NCI-H345 treated with DMSO at 0.1 percent for 48 hours (cell line): ENCODE data around the gene TOR4A.
"Not testable (repeated sequence)": the region's sequence is repeated elsewhere in the genome, so short reads cannot be mapped to it uniquely, and the experiment has no call there.

Source experiments
- DNase-seq: peaks from one replicate; lab custom pipeline; 2025; ENCODE audit not compliant: unreplicated experiment; lab: John Stamatoyannopoulos, UW

The TOR4A gene

DNA sequence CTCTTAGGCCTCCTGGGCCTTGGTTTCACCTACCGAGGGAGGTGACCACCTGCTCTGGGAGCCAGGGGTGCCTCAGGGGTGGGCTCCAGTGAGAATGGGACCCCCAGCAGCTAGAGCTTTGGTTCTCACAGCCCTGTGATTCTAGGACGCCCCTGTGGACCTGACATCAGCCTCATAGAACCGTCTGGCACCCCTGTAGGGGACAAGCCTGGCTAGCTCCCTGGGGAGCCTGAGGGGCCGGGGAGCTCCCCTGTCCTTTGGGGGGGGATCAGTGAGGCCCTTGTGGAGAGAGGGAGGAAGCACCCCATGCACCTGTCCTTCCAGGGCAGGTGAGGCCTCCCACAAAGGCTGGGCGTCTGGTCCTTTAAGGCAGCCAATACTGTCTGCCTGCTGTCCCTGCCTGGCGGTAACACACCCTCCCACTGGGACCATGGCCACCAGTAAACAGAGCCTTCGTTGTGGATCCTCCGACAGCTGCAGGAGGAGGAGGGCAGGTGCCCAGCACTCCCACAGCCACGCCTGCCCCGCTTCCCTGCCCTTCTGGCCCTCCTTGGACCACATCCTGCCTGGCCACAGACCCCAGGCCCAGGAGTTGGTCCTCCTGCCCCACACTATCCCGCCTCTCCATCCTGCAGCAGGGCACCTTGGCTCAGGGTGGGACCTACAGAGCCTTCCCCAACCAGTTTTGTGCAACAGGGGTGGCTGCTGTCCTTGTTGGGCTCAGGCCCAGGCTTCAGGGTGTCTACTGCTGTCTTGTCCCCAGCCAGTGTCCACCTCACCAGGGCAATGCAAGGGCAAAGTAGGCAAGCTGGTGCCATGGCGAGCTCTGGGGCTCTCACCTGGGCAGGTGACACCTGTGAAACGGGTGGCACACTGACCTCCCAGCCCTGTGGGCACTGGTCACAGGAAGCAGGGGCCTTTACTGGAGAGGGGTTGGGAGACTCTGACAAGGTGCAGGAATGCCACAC is 39.5 kb upstream of the TOR4A start:
- peak; percentile 80 for DNase-seq

DNA sequence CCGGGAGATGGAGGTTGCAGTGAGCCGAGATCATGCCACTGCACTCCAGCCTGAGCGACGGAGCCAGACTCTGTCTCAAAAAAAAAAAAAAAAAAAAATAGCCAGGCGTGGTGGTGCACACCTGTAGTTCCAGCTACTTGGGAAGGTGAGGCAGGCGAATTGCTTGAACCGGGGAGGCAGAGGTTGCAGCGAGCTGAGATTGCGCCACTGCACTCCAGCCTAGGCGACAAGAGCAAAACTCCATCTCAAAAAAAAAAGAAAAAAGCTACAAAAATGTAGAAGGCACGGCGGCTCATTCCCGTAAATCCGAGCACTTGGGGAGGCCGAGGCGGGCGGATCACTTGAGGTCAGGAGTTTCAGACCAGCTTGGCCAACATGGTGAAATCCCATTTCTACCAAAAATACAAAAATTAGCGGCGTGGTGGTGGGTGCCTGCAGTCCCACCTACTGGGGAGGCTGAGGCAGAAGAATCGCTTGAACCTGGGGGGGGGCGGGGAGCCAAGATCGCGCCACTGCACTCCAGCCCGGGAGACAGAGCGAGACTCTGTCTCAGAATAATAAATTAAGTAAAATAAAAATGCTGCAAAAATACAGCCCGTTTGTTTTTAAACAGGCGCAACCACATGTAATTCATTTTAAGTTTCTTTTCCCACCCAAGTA is 37.9 kb upstream of the TOR4A start:
- DNase-seq, result not testable (repeated sequence)

DNA sequence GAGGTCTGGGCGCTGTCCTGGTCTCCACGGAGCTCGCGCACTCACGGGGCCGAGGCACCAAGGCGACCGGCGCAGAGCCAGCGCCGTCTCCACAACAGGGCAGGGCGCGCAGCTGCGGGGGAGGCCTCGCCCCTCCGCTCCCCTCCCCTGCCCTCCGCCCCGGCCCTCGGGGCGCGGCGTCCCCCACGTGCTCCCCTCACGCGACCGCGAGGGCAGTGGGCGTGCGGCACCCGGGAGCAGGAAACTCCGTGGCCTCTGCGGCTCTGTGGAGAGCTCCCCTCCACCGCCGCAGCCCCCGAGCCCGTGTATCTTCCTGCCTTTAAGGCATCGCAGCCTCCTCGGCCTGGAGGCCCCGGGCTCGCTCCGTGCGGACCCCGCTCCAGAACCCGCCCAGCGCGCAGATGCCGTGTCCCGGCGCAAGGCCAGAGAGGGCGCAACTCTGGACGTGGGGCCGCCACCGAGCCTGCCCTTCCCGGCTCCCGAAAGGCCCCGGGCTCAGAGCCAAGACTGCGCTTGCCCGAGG is 37.1 kb upstream of the TOR4A start:
- DNase-seq, result no peak

DNA sequence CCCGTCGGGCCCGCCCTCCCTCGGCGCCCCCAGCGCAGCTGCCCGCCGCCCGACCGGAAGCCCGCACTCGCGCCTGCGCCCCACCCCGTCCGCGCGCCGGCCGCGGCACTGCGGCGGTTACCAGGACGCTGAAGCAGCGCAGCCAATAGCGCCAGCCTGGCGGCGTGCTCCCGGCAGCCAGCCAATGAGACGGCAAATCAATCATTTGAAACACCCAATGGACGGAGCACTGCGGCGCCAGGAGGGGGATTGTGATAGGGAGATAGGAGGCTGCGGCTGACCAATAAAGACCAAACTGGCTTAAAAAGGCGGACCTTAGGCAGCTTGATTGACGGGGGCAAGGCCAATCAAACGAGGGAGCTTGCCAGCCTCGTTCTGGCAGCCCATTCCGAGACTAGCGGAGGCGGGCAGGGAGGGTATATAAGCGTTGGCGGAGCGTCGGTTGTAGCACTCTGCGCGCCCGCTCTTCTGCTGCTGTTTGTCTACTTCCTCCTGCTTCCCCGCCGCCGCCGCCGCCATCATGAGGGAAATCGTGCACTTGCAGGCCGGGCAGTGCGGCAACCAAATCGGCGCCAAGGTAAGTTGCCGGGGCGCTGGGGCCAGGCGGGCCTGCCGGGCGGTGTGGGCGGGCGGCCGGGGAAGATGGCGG is 36.6 kb upstream of the TOR4A start, which contains the start of gene TUBB4B:
TUBB4B (plus strand) TSS at position 447 of the 649 bp plus-strand sequence; CDS start at position 521, 74 bp downstream.
- peak; percentile 99 for DNase-seq

DNA sequence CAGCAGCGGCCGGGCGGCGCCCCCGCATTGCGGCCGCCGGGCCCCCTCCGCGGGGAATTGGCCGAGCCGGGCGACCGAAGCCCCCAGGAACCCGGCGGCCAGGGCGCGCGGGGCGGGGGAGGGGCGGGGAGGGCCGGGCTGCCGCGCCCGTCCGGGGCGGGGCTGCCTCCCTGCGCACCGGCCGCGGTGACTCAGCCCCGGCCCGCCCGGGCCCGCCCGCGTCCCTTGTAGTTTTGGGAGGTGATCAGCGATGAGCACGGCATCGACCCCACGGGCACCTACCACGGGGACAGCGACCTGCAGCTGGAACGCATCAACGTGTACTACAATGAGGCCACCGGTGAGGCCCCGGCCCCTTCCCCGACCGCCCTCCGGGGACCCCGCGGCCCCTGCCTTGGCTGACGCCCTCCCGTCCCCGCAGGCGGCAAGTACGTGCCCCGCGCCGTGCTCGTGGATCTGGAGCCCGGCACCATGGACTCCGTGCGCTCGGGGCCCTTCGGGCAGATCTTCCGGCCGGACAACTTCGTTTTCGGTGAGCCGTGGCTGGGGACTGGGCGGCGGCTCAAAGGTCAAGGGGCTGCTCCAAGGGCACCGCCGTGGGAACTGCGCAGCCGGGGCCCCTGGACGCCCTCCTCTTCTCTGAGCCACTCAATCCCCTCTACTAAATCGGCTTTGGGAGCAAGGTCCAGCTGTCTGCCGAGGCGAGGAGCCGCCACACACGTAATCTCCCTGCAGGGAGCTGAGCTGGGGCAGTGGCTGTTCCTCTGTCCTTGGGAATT is 35.8 kb upstream of the TOR4A start:
- DNase-seq, result no peak

DNA sequence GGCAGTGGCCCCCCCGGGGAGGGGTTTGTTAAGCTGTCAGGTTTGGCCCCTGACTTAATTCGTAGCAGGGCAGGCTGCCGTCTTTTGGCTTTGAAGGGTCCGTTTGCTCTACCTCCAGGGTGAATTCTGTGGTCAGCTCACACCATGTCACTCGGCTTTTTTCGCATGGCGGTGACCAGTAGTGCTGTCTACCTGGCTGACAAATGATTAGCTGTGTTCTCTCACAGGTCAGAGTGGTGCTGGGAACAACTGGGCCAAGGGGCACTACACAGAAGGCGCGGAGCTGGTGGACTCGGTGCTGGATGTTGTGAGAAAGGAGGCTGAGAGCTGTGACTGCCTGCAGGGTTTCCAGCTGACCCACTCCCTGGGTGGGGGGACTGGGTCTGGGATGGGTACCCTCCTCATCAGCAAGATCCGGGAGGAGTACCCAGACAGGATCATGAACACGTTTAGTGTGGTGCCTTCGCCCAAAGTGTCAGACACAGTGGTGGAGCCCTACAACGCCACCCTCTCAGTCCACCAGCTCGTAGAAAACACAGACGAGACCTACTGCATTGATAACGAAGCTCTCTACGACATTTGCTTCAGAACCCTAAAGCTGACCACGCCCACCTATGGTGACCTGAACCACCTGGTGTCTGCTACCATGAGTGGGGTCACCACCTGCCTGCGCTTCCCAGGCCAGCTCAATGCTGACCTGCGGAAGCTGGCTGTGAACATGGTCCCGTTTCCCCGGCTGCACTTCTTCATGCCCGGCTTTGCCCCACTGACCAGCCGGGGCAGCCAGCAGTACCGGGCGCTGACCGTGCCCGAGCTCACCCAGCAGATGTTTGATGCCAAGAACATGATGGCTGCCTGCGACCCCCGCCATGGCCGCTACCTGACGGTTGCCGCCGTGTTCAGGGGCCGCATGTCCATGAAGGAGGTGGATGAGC is 35.0 kb upstream of the TOR4A start:
- no peak for DNase-seq

DNA sequence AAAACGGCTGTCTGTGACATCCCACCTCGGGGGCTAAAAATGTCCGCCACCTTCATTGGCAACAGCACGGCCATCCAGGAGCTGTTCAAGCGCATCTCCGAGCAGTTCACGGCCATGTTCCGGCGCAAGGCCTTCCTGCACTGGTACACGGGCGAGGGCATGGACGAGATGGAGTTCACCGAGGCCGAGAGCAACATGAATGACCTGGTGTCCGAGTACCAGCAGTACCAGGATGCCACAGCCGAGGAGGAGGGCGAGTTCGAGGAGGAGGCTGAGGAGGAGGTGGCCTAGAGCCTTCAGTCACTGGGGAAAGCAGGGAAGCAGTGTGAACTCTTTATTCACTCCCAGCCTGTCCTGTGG is 34.3 kb upstream of the TOR4A start:
- not testable (repeated sequence) for DNase-seq

DNA sequence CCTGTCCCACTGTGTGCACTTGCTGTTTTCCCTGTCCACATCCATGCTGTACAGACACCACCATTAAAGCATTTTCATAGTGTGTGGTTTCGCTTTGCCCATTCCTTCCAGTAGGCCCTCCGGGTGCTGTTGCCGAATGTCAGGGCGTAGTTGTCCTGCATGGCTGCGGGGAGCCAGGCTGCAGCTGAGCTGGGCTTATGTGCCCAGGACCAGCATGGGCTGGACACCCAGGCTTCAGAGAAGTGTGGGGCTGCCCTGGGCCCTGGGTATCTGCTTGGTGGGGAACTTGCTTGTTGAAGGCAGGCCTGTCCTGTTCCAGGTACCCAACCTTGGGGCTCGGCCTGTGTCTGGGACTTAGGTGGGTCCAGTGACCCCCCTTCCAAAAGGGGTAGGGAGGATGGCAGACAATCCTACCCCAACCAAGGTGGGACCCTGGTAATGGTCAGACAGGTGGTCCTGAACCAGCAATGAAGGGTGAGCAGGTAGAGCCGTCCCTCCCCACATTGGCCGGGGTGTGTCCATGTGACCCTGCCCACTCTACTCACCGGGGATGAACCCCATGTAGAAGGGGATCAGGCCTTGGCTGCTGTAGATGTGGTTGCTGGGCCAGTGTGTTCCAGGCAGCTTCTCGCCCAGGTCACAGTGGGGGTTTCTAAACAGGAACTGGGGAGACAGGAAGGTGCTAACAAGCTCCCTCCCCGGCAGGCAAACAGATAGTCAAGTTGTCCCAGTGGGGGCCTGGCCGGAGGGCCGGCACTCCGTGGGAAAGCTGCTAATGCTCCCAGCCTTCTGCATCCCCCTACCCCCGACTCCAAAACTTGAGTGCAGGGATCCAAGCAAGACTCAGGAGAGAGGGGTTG is 33.7 kb upstream of the TOR4A start:
- no peak for DNase-seq

DNA sequence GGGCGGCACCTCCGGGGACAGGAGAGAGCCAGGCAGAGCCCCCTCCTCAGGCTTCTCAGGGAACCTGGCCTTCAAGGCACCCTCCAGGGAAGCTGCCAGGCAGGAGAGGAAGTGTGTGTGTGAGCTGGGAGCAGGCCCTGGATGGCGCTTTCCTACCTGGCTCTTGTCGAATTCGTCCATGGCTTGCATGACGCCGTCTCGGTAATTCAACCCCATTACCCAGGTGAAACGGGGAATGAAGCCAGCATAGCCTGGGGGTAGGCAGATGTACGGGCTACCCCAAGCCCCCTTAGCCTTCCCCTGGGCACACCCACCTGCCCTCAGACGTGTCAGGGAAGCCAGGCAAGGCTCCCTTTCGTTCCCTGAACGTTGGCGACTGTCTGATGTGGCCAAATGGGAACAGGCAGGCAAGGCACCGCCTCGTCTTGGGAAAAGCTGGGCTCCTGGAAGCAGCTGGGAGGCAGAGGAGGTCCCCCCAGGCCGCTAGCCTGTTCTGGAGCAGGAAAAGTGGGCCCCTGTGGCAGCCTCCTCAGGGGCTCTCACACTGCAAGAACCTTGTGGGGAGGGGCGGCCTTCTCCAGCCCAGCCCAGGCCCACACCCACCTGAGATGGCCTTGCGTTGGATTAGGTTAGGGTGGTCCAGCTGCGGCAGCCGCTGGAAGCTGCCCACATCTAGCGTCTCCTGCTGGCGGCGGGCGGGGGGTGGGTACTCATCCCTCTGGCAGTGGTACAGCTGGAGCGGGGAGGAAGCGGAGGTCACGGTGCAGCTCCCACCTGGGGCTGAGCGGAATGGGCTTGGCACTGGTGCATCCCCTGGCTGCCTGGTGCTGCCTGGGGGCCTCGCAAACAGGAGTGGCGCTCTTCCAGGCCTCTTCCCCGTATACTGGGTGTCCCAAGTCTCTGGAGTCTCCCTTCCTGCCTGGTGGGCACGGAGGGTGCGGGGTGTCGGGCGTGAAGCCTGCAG is 32.8 kb upstream of the TOR4A start:
- DNase-seq, result peak; percentile 54

DNA sequence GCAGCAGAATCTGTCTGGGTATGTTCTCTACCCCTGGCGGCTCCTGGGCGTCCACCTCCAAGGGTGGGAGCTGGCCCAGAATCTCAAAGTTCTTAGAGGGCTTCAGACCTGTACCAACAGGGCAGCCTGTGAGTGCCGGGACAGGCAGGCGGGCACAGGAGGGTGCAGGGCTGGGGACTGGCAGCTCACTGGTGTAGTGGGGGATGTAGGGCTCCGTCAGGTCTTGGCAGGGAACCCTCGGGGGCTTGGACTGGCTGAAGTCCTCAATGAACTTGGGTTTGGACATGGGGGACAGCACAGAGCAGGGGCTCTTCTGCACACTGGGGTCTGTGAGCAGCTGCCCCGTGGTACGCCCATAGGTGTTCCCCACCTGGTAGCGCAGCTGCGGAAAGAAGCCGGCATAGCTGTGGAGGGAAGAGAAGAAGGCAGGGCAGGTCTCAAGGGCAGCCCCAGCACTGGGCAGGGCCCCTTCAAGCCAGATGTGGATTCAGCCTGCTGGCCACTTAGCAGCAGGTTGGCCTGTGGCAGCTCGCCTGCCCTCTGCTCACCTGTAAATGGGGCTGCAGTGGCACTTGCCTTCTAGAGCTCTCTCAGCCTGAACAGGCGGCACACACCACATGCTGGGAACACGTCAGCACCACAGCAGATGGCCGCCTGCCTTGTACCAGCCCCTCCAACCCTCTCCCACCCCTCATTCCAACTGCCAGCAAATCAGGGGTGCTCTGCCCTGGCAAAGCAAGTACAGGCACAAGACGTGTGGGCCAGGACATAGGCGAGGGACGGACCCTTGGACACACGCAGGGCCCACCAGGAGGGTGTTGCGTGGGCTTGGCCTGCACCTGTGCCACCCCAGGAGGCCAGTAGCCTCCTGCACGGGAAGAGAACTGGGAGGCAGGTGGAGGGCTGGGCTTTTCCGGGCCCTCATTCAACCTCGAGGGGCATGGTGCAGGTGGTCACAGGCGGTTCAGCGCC is 31.8 kb upstream of the TOR4A start:
- no peak for DNase-seq

DNA sequence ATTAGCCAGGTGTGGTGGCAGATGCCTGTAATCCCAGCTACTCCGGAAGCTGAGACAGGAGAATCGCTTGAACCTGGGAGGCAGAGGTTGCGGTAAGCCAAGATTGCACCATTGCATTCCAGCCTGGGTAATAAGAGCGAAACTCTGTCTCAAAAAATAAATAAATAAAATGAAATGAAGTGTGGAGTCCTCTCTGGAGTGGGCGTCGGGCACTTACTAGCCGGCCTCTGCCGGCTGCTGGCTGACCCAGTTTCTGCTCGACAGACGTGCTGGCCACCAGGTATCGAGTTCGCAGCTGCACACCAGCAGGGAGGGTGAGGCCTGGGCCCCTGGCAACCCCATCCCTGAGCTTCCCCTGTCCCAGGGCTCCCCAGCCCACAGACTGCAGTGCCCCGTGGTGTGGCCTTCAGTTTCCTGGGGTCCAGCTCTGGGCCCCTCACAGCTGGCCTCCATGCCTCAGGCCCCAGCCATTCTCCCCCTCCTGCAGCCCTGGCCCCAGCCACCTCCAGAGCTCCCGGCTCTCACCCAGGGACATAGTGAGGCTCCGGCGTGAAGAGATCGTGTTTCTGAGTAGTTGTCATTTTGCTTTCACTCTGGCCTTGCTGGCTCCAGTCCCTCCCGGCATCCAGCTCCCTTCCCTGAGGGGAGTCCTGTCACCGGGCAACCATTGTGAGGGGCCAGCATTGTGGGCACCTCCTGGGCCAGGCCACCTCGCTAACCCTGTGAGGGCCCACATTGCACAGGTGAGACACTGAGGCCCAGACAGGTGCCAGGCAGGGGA is 30.2 kb upstream of the TOR4A start:
- DNase-seq, result no peak

DNA sequence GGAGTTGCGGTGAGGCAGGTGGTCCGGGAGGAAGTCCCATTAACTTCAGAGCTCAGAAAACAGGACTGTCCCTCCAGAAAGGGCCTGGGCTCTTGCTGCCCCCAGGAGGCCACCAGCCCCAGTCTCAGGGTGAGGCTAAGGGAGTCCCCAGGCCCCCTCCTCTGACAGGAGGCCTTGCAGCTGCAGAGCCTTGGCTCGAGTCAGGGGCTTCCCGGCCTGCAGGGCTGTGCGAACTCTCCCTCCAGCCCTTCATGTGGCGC is 29.7 kb upstream of the TOR4A start:
- DNase-seq, result no peak

DNA sequence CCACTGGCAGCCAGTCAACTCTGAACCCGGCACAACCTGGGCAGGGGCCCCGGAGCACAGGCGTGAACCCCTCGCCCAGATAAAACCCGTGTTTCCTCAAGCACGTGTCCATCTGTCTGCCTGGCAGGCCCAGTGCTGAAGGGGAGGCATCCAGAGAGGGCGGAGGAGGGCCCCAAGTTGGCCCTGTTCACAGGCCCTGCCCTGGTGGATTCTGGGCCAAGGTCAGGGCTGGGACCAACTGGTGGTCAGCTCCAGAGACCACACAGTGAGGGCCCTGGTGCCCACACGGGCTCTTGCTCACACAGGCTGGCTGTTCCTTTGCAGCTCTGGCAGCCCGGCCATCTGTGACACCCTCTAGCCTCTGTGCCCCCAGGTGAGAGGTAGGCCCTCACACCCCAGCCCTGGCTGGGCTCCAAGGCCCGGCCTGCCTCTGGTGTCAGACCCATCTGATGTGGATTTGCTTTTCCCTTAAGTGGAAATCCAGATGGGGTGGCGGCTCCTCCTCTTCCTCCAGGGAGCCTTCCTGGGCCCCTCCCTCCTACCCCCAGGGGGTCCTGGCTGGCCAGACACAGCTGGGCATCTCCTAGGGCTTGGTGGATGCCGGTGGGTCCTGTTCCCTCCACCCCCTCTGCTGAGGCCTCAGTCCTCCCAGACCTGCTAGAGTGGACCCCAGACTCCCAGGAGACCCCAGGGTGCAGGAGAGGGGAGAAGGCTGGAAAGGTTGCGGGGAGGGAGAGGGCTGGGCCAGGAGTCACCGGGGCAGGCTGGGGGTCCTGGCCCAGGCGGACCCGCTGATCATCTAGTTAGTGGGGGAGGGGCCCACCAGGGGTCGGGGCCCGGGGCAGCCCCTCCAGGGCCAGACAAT is 27.0 kb upstream of the TOR4A start:
- no peak for DNase-seq

DNA sequence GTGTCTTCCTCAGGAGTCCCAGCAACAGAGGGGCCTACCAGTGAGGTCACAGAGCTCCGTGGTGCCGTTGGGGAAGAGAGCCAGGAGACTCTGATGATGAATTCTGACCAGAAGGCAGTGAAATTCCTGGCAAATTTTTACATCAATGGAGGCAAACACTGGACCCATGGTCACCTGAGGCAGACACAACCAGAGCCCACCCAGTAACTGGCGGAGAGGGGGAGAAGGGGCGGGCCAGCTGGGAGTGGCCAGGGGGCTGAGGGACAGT is 26.4 kb upstream of the TOR4A start, which contains the start of gene STPG3:
STPG3 (plus strand) TSS at position 93 of the 268 bp plus-strand sequence; CDS start at position 94, 1 bp downstream.
- DNase-seq, result no peak
